ENCODE data around the gene PPIP5K2.

PPIP5K2 gene

GRCh38 chr5:103243665-103244064 is 123.6 kb downstream of the PPIP5K2 start:
- no peak overlapping the region for H3K27ac ChIP-seq
- H2AFZ ChIP-seq (ENCODE audit: low read depth): no peak overlapping the region
- no peak for TF ChIP-seq CTCF (conservative IDR thresholded peaks at IDR 0.05; ENCODE audit: low read depth, low read length)
- H3K27me3 ChIP-seq (ENCODE audit: insufficient read depth, low read depth): no peaks in the 10 kb centered on the region
- no peak overlapping the region for H3K4me3 ChIP-seq (IDR thresholded peaks at IDR 0.05; ENCODE audit: insufficient read depth, low read depth, low read length)
- no peaks in the 10 kb centered on the region for H3K4me1 ChIP-seq (ENCODE audit: low read depth, poor library complexity, severe bottlenecking)
- no peak overlapping the region for H3K4me2 ChIP-seq
- no peak overlapping the region for H3K9ac ChIP-seq
- H3K36me3 ChIP-seq (ENCODE audit: insufficient read depth): no peaks in the 10 kb centered on the region
- H4K20me1 ChIP-seq (ENCODE audit: insufficient read depth): no peaks in the 10 kb centered on the region
- no peaks in the 10 kb centered on the region for H3K79me2 ChIP-seq (ENCODE audit: insufficient read depth, low read depth)

GRCh38 chr5:103244398-103244797 is 124.3 kb downstream of the PPIP5K2 start:
- H3K4me3 ChIP-seq (IDR thresholded peaks at IDR 0.05; ENCODE audit: insufficient read depth, low read depth, low read length): no peak overlapping the region
- H3K27me3 ChIP-seq (ENCODE audit: insufficient read depth, low read depth): no peaks in the 10 kb centered on the region
- TF ChIP-seq CTCF (conservative IDR thresholded peaks at IDR 0.05; ENCODE audit: low read depth, low read length): no peak
- no peak overlapping the region for H3K27ac ChIP-seq
- no peaks in the 10 kb centered on the region for H3K36me3 ChIP-seq (ENCODE audit: insufficient read depth)
- H2AFZ ChIP-seq (ENCODE audit: low read depth): no peak overlapping the region
- H3K4me2 ChIP-seq: no peak overlapping the region
- no peaks in the 10 kb centered on the region for H3K4me1 ChIP-seq (ENCODE audit: low read depth, poor library complexity, severe bottlenecking)
- H3K79me2 ChIP-seq (ENCODE audit: insufficient read depth, low read depth): no peaks in the 10 kb centered on the region
- H4K20me1 ChIP-seq (ENCODE audit: insufficient read depth): no peaks in the 10 kb centered on the region
- no peak overlapping the region for H3K9ac ChIP-seq

GRCh38 chr5:103245761-103246160 is 125.7 kb downstream of the PPIP5K2 start:
- Histone ChIP-seq H4K20me1 (ENCODE audit: insufficient read depth) (no peaks in the 10 kb centered on the region), H3K4me2 (no peak overlapping the region), H3K27me3 (ENCODE audit: insufficient read depth, low read depth) (no peaks in the 10 kb centered on the region), H3K9ac (no peak overlapping the region), H2AFZ (ENCODE audit: low read depth) (no peak overlapping the region), H3K79me2 (ENCODE audit: insufficient read depth, low read depth) (no peaks in the 10 kb centered on the region), H3K4me1 (ENCODE audit: low read depth, poor library complexity, severe bottlenecking) (no peaks in the 10 kb centered on the region), H3K36me3 (ENCODE audit: insufficient read depth) (no peaks in the 10 kb centered on the region), H3K4me3 (IDR thresholded peaks at IDR 0.05; ENCODE audit: insufficient read depth, low read depth, low read length) (no peak overlapping the region), H3K27ac (no peak overlapping the region)
- TF ChIP-seq CTCF (conservative IDR thresholded peaks at IDR 0.05; ENCODE audit: low read depth, low read length): no peak

GRCh38 chr5:103247118-103247517 is 127.0 kb downstream of the PPIP5K2 start:
- Histone ChIP-seq H3K9ac (no peak overlapping the region), H3K27ac (no peak overlapping the region), H4K20me1 (ENCODE audit: insufficient read depth) (no peaks in the 10 kb centered on the region), H2AFZ (ENCODE audit: low read depth) (no peak overlapping the region), H3K4me2 (no peak overlapping the region), H3K4me3 (IDR thresholded peaks at IDR 0.05; ENCODE audit: insufficient read depth, low read depth, low read length) (no peak overlapping the region), H3K27me3 (ENCODE audit: insufficient read depth, low read depth) (no peaks in the 10 kb centered on the region), H3K36me3 (ENCODE audit: insufficient read depth) (no peaks in the 10 kb centered on the region), H3K4me1 (ENCODE audit: low read depth, poor library complexity, severe bottlenecking) (no peaks in the 10 kb centered on the region), H3K79me2 (ENCODE audit: insufficient read depth, low read depth) (no peaks in the 10 kb centered on the region)
- no peak for TF ChIP-seq CTCF (conservative IDR thresholded peaks at IDR 0.05; ENCODE audit: low read depth, low read length)

All from KMS-11 (cell line).